Activated naive CD4-positive, alpha-beta T cell treated with anti-CD3 and anti-CD28 coated beads, Interleukin-2, amount 50 U/mL, for 16 hours (primary cell): Measurements from ENCODE around the gene TTBK1.

Experiments
- DNase-seq: peaks from one replicate; pipeline ENCODE4 v3.0.0-alpha.2; 2020

TTBK1 gene

DNA sequence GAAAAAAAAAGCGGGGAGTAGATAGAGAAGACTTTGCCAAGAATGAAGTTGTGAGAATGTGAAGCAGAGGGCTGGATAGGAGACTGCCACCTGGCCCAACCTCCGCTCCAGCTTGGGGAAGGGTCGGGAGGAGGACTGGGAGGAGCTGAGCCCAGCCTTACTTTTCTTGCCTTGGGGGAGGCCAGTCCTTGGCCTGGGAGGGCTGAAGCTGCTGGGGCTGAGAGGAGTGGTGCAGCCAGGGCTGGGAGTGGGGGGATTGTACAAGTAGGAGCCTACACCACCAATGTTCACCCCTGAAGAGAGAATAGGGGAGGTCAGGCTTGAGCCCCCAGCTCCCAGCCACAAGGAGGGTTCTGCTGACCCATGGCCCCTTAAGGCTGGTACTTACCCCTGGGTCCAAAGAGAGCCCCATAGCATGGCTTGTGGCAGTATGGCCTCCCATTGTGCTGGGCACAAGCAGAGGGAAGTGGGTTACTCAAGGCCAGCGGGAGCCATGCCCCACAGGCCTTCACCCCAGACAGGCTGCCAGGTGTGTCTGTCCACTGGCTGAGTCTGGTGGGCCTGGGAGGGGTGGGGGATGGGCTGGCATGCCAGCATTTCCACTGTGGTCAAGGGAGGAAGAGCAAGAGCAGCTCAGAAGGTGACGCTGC, 64.3 kb downstream of the TTBK1 start:
- no peak for DNase-seq

DNA sequence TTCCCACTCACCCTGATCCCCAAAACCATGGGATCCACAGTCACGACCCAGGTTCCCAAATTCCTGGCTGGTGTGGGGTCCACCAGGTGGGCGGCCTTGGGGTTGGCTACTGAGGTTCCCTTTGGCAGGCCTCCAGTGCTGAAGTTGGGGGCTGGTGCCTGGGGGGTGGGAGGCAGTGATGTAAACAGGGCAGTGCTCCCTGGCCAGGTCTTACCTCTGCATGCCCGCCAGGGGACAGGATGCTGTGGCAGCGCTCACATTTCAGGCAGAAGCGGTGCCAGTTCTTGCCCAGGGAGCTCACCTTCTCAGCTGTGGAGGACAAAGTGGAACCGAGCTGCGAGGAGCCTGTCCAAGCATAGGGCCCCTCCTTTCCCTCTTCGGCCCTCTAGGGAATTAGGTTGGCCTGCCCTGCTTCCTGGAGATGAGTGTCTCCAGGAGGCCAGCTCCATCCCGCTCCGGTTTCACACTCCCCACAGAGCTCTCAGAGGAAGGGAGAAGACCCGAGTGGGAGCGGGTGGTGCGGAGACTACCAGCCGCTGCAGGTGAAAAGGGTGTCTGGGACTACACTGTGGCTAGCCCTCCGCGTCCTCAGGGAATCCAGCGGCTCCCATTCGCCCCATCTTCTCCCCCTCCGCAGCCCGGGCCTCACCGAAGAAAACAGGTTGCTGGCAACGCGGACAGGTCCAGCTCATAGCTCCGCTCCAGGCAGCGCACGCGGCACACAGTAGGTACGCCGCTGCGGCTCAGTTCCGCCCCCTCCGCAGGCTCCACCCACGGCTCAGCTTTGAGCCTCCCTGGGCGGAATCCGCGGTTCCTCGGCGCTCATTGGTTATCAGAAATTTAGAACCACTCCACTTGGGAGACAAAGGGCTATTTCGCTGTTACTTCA, 65.1 kb downstream of the TTBK1 start, which contains the start of gene CRIP3:
Gene CRIP3 (minus strand): TSS at position 726 of the 889 bp plus-strand sequence. CDS start 34 bp downstream, at position 692.
- DNase-seq, result peak; percentile 55

DNA sequence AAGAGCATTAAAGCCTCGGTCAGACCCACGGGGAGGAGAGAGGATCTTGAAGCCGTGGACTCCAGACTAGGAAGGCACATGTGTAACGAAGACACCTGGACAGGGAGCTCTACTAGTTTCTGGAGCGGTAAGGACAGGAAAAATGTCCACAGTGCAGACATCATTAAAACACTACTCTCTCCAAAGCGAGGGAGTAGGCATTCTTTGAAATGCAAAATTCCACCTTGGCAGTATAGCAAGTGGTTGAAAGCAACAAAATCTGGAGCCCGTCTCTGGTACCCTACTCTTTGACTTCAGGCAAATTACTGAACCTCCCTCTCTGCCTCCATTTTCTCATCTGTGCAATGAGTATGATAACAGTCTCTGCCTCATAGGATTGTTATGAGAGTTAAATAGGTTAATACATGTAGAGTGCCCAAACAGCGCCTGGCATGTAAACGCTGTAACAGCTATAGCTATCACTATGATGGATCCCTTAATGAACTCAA, 65.8 kb downstream of the TTBK1 start:
- DNase-seq, result no peak

DNA sequence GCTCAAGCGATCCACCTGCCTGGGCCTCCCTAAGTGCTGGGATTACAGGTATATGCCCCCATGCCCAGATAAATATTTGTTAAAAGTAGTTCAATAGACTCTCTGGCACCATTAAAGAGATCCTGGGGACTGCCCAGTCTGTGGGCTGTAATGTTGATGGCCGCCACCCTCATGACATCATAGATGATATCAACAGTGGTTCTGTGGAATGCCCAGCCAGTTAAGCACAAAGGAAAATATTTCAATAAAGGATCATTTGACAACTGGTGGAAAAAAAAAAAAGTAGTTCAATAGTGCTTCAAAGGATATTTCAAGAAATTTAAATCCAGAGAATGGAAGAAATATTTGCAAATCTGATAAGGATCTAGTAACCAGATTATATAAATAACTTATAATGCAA, 66.9 kb downstream of the TTBK1 start:
- DNase-seq, result no peak

DNA sequence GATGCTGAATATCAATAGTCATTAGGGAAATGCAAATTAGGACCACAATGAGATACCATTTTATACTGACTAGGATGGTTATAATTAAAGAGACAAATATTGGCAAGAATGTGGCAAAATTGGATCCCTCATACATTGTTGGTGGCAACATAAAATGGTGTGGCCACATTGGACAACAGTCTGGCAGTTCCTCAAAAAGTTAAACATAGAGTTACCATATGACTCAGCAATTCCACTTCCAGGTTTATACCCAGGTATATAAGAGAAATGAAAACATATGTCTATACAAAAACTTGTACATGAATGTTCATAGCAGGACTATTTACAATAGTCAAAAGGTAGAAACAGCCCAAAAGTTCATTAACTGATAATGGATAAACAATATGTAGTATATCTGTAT, 67.3 kb downstream of the TTBK1 start:
- DNase-seq, result no peak

DNA sequence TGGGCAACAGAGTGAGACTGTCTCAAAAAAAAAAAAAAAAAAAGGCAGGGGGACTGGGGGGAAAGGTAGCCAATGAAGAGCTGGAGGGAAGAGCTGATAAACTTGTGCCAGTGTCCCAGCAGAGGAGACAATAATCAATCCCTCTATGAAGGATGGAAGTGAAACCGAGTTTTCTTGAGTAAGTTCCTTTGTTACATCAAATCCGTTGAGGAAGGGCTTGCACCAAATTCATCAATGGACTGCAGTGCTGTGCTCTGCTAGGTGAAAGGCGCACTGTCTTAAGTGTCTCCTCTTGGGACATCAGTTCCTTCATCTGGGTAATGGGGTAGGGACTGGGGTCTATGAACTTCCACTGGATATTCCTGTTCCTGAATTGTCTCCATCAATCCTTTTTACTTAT, 68.4 kb downstream of the TTBK1 start:
- no peak for DNase-seq

DNA sequence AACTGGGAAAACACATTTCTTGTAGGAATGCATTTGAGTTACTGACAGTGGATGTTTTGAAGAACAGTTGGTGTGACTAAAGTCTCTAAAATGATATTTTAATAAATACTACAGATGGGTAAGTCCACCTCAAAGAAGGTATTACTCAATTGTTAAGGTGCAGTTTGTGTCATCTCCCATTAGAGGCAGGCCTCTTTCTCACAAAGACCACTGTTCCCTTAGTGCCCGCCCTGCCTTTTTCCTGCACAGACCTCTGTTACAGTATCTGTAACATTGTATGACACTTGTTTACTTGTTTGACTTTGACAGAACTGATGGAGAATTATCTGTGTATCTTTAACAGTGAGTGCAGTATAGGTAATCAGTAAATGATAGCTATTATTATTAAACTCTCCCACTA, 70.5 kb downstream of the TTBK1 start:
- no peak for DNase-seq

DNA sequence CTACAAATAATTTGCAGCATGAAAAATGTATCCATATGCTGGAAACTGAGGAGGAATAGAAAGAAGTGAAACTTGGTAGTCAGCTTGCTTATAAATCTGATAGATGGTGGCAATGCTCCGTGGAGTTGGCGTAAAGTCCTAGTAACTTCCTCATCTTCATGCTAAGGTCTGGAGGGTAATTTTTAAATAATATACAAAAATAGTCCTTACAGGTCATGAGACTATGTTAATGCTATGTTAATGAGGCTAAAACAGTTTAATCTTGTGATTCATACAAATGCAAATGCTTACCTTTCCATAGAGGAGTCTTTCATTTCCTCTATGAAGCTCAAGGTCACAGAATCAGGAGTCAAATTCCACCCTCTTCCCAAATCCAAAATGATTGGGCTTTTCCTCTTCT, 74.7 kb downstream of the TTBK1 start:
- no peak for DNase-seq

DNA sequence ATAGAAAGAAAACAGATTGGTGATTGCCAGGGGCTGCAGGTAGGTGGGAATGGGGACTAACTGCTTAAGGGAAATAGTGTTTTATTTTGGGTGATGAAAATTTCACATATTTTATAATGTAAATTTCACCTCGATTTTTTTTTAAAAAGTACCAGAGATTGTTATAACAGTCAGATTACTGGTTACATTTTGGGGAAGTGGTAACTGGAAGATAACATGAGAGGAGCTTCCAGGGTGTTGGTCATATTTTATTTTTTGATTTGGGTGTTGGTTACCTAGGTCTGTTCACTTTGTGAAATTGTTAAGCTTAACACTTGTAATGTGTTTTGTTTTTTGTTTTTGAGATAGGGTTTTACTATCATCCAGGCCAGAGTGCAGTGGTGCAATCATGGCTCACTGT, 82.6 kb downstream of the TTBK1 start:
- DNase-seq, result no peak

DNA sequence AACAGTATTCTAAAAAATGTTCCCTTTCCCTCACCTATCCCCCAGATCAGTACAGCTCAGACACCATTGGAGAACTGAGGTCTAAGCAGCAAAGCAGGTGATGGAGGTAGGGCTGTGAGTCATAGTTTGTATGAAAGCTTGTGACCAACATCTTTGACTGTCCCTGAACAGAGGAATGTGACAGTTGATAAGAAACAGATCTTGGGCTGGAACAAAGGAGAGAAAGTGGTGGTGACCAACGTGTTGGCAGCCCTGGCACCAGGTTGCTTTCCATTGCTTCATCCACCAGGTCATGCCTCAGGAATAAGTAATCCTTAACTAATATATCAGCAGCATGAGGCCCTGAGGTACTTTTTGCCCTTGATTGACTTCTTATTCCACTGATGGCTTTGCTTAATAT, 85.2 kb downstream of the TTBK1 start:
- no peak for DNase-seq

DNA sequence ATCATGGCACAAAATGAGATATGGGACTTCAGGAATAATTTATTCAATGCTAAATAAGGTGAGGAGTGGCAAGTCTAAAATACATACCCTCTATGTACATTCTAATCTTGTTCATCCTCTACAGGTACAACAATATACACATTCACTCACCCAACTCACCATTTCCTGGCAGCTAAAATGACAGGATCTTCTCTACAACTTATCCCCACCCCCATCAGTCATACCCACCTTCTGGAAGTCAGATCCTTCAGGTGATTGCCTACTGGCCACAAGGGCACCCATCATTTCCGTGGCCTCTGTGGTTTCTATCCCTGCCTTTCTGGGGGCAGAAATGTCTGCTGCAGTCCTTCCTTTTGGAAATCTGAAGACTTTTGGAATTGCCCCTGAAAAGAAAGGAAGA, 88.2 kb downstream of the TTBK1 start:
- DNase-seq, result no peak

DNA sequence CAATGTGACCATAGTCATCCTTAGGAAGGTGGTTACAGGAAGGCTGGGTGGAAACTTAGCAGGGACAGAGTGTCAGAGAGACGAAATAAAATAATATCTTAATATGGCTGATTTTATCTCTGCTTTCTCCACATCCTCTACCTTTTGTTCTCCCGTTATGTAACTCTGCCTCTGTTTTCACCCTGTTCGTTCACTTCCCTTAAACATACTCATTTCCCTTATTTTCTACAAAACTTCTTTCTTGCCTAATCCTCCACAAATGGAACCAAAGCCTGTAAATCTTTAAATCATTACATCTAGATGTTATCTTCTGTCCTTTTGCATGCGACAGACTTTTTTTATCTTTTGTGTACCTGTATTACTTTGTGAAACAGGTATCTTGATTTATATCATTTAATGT, 88.6 kb downstream of the TTBK1 start:
- DNase-seq, result no peak

DNA sequence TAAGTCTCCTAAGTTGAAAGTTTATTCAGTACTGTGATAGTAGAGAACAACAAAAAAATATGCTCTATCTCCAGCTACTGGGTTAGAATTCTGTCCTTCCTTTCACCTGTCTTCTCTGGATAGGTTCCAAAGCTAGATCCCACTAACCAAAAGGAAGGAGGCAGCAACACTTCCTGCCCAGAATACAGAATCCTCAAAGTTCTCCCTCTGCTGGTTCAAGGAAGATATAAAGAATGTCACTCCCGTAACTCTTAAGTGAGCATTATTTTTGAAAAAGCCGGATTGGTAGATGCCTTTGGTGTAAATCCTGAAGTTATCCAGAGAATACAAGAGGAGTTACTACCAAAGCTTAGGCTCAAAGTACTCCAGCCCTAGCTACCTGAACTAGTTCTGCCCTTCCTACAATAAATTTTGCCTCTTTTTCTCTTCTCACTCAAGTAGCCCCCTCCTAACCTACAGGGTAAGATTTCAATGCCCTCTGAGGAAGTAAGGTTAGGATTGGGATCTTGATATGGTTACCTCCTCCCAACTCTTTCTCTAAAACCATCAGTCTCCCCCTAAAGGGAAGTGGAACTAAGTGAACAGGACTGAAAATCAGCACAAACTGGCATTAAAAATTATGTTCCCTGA, 91.3 kb downstream of the TTBK1 start:
- DNase-seq, result no peak

DNA sequence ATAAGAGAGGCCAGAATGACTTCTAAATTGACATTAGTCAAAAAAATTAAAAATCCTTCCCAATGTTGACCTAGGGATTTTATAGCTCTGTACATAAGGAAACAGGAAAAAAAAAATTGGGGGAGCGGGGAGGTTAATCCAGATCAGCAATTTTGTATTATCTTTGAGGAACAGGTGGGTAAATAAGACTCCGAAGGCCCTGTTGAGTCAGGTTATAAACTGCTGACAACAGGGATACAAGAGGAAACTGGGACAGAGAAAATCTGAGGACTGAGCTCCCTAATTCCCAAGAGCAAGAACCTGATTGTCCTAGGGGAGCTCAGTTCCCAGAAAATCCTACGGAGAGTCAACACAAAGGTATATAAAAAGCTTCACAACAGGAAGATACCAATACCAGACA, 92.2 kb downstream of the TTBK1 start:
- DNase-seq, result no peak

DNA sequence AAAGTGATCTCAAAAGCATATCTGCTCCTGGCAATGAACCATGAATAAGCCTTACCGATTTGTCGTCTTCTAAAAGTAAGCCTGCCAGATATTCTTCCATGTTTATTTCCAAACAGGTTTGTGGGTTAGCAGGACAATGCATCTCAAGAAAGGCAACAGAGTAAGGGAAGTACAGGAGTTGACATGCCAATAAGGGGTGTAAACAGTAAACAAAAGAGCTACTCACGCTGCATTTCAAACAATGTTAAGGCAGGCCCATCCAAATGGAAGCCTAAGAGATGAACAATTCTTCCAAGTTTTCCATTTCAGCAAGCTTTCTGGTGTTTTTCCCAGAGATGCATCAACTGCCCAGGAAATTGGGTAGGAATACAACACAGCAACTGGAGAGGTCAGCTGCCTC, 93.1 kb downstream of the TTBK1 start:
- DNase-seq, result no peak
